Endothelial cell (in vitro differentiated cells): ENCODE measurements around the gene NEURL1. TPM values are rescaled to one million over a fixed set of nuclear protein-coding genes. Genes with fewer than 3 reads are reported as not detected.
A peak's percentile ranks its signal among the peaks of the same experiment; 100 is the strongest.

ENCODE experiments used
- DNase-seq: peaks from one replicate; pipeline ENCODE4 v3.0.0; 2021; ENCODE audit warnings: low spot score
- H3K27ac Mint-ChIP-seq: one replicate; pipeline ENCODE4 v1.8.0; 2021; ENCODE audit warnings: mixed read lengths, inconsistent platforms; ENCODE audit not compliant: unreplicated experiment
- H3K27me3 Mint-ChIP-seq: one replicate; pipeline ENCODE4 v1.8.0; 2021; ENCODE audit warnings: mild to moderate bottlenecking, moderate library complexity, mixed read lengths, inconsistent platforms; ENCODE audit not compliant: unreplicated experiment
- H3K36me3 Mint-ChIP-seq: one replicate; pipeline ENCODE4 v1.8.0; 2021; ENCODE audit warnings: mild to moderate bottlenecking, low read depth, mixed read lengths, inconsistent platforms; ENCODE audit not compliant: unreplicated experiment
- H3K4me1 Mint-ChIP-seq: one replicate; pipeline ENCODE4 v1.8.0; 2021; ENCODE audit warnings: mild to moderate bottlenecking, mixed read lengths, inconsistent platforms; ENCODE audit not compliant: unreplicated experiment
- H3K4me3 Mint-ChIP-seq: one replicate; pipeline ENCODE4 v1.8.0; 2021; ENCODE audit warnings: mild to moderate bottlenecking, mixed read lengths, inconsistent platforms; ENCODE audit not compliant: unreplicated experiment
- H3K9me3 Mint-ChIP-seq: one replicate; pipeline ENCODE4 v1.8.0; 2021; ENCODE audit warnings: mixed read lengths, inconsistent platforms; ENCODE audit not compliant: unreplicated experiment
- total RNA-seq: library from RNA; stranded (reverse); fragmentation: NEBNext Ultra II Directional; extraction: Animal tissue kit (Norgen Biotek cat#: 25700); gene quantifications from one replicate; pipeline ENCODE4 v1.2.1, GENCODE V29; 2021; ENCODE audit not compliant: unreplicated experiment
- TF ChIP-seq, protein P1 (sequence below): fragments of 200-600 bp; sonication (generic); IDR thresholded peaks from one replicate; pipeline ENCODE4 v1.5.0; 2021; ENCODE audit warnings: antibody characterized with exemption; ENCODE audit not compliant: unreplicated experiment

The NEURL1 gene
- total RNA-seq, 1 donor from 2014 or later = 0.69 TPM

DNA sequence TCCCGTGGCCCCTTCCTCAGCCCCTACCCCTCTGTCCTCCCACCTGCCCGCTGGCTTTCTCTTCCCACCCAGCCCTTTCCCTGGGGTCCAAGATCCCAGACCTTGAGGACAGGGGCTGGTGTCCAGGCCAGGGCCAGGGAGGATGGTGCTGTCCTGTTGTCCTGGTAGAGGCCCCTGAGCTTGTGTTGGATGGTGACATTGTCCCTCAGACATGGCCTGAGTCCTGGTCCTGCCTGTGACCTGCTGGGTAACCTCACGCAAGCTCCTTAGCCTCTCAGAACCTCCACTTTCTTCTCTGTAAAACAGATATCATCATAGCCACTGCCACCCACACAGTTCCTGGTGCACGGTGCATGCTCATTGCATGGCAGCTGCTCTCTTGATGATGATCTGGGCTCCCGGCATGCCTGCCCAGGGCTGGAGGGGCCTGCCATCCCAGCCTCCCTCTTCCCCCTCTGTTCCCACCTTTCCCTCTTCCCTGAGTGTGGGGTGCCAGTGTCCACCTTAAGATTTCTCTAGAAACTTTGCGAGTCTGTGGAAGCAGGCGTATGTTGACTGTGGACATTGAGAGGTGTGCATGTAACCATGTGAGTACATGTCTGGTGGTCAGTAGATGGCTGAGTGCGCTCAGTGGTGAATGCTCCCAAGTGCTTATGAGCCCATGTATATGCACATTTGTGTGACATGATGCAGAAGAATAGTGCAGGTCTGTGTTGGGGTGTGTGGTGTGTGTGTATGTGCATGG is 60.4 kb downstream of the NEURL1 start:
- no peaks in the 10 kb centered on the region for H3K9me3 Mint-ChIP-seq
- peaks cover 14% of the 10 kb centered on the region for H3K27me3 Mint-ChIP-seq
- H3K4me3 Mint-ChIP-seq = peak overlapping the region; percentile 38
- peaks cover 5% of the 10 kb centered on the region for H3K36me3 Mint-ChIP-seq
- no peak overlapping the region for H3K27ac Mint-ChIP-seq
- TF ChIP-seq, protein P1, sequence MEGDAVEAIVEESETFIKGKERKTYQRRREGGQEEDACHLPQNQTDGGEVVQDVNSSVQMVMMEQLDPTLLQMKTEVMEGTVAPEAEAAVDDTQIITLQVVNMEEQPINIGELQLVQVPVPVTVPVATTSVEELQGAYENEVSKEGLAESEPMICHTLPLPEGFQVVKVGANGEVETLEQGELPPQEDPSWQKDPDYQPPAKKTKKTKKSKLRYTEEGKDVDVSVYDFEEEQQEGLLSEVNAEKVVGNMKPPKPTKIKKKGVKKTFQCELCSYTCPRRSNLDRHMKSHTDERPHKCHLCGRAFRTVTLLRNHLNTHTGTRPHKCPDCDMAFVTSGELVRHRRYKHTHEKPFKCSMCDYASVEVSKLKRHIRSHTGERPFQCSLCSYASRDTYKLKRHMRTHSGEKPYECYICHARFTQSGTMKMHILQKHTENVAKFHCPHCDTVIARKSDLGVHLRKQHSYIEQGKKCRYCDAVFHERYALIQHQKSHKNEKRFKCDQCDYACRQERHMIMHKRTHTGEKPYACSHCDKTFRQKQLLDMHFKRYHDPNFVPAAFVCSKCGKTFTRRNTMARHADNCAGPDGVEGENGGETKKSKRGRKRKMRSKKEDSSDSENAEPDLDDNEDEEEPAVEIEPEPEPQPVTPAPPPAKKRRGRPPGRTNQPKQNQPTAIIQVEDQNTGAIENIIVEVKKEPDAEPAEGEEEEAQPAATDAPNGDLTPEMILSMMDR = no peak
- DNase-seq = no peak
- H3K4me1 Mint-ChIP-seq = peaks cover 20% of the 10 kb centered on the region

DNA sequence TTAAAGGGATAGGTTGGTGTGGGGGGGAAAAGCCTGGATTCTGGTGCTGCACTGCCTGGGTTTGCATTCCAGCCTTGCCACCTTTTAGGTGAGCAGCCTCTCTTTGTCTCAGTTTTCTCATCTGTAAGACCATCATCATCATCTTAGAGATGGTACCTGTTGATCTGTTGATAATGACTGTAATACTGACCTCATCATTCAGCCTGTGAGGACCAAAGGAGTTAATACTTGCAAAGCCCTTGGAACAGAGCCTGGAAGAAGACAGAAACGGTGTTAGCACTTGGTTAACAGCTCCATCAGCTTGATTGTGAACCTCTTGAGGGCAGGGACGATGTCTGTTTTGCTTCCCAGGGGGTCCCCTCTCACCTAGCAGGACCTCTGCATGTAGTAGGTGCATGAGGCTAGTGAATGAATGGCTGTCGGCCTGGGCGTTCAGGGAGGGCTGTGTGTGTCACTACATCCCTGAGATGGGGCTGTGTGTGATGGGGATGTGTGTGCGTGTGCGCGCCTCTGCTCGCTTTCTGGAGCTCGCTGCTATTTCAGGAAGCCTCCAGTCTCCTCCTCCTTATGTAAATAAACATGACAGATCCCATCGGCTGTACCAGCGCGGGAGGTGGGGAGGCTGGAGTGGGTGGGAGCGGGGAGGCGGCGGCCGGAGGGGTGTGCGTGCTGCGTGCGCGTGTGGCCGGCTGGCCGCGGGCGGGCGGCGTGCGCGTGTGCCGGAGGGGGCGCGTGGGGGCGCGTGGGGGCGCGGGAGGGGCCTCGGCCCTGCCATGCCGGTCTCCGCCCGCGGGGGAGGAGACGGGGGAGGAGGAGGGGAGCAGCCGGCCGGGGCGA is 61.2 kb downstream of the NEURL1 start:
- H3K27ac Mint-ChIP-seq = no peak overlapping the region
- peak overlapping the region; percentile 38 for H3K4me3 Mint-ChIP-seq
- no peaks in the 10 kb centered on the region for H3K9me3 Mint-ChIP-seq
- no peak for DNase-seq
- H3K36me3 Mint-ChIP-seq = peaks cover 5% of the 10 kb centered on the region
- H3K4me1 Mint-ChIP-seq = peaks cover 20% of the 10 kb centered on the region
- peaks cover 14% of the 10 kb centered on the region for H3K27me3 Mint-ChIP-seq
- TF ChIP-seq, protein P1 = no peak

DNA sequence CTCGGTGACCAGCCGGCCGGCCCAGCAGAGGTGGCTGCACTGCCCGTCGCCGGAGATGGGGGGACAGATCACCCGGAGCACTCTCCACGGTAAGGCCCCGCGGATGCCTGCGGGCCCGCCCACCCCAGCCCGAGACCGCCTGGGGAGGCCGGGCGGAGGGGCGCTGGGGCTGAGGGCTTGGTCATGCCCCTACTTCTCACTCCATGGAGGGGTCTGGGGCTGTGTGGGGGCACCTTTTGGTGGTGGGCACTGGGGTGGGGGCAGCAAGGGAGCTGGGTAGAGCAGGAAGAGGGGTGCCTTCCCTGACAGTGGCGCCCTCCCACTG is 61.8 kb downstream of the NEURL1 start:
- no peak overlapping the region for H3K27ac Mint-ChIP-seq
- H3K27me3 Mint-ChIP-seq = peaks cover 17% of the 10 kb centered on the region
- peaks cover 20% of the 10 kb centered on the region for H3K4me1 Mint-ChIP-seq
- no peaks in the 10 kb centered on the region for H3K9me3 Mint-ChIP-seq
- DNase-seq = no peak
- TF ChIP-seq, protein P1 = no peak
- H3K4me3 Mint-ChIP-seq = no peak overlapping the region
- peaks cover 5% of the 10 kb centered on the region for H3K36me3 Mint-ChIP-seq

DNA sequence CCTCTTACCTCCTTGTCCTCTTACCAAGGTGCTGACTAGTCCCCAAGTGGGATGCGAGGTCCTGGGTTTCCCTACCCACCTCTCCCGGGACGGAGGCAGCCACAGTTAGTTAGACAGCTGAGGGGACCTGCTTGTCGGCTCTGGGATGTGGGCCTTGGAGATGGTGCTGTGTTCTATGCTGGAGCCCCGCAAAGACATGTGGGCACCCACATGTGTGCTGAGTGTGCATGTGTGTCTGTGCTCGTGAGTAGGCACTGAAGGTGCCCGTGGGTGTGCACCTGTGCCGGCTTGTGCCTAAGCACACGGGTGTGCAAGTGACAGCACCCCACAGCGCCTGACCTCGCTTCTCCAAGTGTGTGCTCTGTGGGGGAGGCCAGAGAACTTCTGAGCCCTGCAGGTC is 62.2 kb downstream of the NEURL1 start:
- no peak overlapping the region for H3K27ac Mint-ChIP-seq
- peaks cover 17% of the 10 kb centered on the region for H3K27me3 Mint-ChIP-seq
- TF ChIP-seq, protein P1 = no peak

More for the DNA sequence above, 62.2 kb downstream of the NEURL1 start:
- Mint-ChIP-seq H3K9me3 (no peaks in the 10 kb centered on the region), H3K4me3 (no peak overlapping the region), H3K4me1 (peaks cover 20% of the 10 kb centered on the region), H3K36me3 (peaks cover 5% of the 10 kb centered on the region)
- DNase-seq = no peak
